GM21360 (cell line): ENCODE results near the gene NCAM1.

Experiments
- ATAC-seq: cut with Tn5 transposase; IDR thresholded peaks from one replicate; pipeline ENCODE4 v1.9.1; 2021; ENCODE audit warnings: mild to moderate bottlenecking, moderate library complexity; ENCODE audit not compliant: unreplicated experiment

Gene NCAM1

GRCh38 chr11:113197446-113197845, 236.2 kb downstream of the NCAM1 start:
- no peak for ATAC-seq

DNA sequence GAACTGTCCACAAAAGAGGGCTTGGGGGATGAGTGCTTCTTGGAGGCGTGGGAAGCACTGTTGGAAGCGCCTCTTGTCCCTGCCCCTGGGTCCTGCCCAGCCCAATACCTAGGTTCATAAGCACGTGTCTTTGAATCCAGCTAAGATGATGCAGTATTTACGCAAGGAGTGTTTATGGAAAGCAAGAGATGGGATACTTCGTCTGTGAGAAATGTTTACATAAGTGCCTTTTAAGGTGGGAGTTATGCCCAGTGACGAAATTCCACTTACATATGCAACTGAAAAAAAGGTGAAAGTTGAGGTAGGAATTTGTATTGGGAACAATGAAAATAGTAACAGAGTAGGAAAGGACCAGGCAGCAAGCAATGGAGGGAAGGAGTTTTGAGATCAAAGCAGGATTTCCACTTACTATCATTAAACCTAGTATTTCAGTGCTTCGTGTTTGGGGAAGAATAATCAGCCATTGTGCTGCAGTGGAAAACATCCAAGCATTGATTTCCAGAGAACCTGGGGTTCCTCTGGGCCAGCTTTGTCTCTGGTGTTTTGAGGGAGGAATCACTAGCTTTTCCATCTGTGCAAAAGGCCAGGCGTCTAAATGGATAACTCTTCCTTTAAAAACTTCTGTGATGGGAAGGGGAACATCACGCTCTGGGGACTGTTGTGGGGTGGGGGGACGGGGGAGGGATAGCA, 237.9 kb downstream of the NCAM1 start:
- ATAC-seq = no peak

DNA sequence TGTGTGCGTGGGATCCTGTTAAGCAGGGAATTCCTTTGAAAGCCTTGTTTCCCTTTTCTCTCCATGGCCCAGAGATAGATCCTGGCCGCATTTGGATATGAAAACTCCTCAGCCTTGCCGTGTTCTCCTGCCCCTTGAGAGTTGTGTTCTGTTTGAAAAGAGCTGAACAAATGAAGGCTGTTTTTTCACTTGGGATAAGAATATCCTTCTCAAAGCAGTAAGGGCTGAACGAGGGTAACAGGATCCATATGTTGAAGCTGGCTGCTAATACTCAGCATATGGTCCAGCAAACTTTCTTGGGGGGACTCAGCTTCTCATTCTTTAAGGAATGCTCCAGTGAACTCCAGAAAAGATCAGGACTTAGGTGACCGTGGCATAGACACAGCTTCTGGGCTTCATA, 238.6 kb downstream of the NCAM1 start:
- ATAC-seq = no peak

DNA sequence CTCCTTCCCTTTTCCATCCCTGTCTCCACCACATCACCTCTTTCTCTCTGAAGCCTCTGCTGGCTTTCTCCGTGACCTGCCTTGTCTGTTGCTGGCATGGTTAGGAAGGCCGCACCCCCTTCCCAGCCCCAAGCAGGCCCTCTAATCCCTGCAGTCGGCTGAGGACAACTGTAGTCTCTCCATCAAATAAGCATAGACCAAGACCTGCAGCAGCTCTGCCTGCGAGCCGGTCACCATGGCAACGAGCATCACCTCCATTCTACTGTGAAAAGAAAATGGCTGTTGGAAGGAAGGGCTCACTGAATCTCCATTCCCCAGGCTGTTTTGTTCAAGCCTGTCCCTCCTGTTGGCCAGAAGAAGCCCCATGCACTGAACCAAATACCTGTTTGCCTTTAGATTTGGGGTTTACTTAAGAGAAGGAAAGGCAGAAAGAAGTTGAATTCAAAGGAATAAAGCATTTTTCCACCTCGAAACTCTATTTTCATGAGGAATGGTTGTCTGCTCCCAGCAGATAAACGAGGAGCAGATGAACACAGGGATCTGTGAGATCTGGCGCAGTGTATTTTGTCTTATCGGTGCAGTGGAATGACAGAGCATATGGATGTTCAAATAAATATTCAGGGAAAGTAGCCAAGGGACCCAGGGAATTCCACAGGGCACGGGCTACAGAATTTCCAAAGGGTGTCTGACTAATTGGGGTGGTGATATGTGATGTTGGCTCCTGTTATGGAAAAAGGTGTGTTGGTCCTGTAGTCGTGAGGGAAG, 240.0 kb downstream of the NCAM1 start:
- ATAC-seq = no peak

DNA sequence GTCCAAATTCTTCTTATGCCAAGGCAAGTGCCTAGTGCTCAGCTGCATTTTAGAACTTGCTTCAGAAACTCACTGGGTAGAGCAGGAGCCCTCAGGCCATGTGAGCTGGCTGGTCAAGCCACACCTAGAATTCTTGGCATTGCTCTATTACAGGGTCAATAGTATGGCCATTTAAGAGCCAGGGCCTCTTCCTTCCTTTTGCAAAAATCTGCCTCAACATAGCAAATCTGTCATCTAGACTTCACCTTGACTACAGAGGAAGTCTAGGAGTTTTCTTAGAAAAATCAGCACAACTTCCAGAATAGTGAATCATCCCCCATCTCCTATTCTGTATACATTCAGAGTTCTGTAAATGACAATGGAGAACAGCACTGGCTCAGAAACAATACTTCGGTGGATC, 241.2 kb downstream of the NCAM1 start:
- ATAC-seq = no peak

GRCh38 chr11:113203141-113203753, 242.0 kb downstream of the NCAM1 start:
- ATAC-seq = no peak

GRCh38 chr11:113204280-113204679, 243.1 kb downstream of the NCAM1 start:
- no peak for ATAC-seq

- ATAC-seq = no peak
These were observed 252.3 kb downstream of the NCAM1 start for GRCh38 chr11:113213549-113213948.

DNA sequence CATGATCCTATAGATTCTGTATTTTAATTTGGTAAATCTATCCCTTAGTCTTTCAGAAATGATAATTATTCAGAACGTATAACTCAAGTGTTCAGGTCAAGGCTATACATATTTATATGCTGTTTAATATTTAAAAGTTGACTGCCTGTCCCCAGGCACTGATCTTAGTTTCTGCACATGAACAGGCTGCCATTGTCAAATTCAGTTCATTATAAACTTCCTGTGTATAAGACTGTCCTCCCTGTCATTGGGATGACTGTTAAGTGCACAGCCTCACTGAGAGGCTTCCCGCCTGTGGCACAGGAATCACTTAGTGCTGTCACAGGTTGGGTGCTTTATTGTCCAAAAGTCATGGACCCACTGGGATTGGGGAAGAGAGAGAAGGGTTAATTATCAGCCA, 261.0 kb downstream of the NCAM1 start:
- ATAC-seq = no peak

- ATAC-seq = no peak
These were observed 273.7 kb downstream of the NCAM1 start for GRCh38 chr11:113234888-113235287.

DNA sequence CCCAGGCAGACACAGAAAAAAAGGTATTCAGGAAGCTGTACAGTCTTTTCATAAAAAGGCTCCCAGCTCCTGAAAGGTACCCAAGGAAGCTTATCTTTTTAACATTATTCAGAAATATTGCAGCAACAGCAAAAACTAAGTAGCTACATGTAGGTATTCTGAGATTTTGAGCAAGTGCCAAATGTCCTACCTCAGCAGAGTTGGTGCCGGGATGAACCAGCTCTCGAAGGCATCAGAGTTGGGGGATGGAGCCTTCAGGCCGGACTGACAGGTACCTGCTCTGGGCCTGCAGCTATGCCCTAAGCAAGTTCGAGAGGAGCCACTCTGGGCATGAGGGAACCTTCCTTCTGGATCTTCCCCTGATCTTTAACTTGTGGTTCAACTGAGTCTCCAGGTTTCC, 276.0 kb downstream of the NCAM1 start:
- no peak for ATAC-seq

DNA sequence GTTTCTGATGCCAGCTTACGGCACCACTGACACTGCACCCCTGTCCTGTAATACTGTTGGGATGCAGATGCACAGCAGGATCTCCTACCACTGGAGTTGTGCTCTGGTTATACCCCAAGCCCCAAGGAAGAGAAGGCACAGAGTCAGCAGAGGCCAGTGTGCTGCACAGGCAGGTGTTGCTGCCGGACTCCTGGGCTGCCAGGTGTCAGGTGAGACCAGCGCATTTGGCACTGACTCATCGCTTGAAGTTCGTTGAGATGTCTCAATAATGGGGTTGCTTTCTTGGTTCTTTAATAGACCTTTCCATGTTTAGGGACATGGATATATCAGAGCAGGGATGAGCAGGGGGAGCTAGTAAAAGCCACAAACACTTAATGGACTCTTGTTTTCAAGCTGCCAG, 277.5 kb downstream of the NCAM1 start:
- no peak for ATAC-seq

DNA sequence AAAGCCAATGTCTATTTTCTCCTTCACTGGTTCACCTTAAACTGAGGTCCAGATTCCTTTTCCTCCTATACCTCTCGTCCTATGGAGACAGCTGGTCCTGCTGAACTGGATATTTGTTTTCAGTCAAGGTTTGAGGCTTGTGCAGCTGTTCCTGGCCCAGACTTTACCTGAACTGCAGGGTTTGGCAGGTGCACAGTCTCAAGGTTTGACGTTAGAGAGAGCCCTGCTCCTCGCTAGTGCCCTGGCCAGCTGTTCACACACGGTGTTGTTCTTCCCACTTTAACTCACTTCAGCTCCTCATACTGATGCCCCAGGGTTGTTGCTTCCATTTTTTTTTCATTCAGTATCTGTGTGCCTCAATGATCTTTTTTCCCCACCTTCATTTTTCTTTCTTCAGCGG, 279.2 kb downstream of the NCAM1 start:
- ATAC-seq = no peak

GRCh38 chr11:113240790-113241635, 279.8 kb downstream of the NCAM1 start:
- ATAC-seq = no peak

DNA sequence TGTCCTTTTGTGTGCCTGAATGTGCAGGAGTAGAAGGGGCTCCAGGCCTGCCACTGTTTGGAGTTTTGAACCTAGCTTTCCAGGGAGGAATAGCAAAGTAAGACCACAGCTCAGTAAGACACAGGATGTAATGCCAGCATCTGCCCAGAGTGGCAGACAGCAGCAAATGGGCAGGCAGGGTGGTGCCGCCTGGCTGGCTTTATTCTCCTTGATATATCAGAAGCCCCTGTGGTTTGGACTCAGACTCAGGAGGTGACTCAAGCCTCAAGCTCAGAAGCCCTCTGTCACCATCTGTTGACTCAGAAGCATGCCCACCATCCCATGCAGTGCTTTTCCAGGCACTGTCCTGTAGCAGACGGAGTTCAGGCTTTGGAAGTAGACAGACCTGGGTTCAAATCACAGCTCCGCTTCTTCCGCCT, 280.4 kb downstream of the NCAM1 start:
- ATAC-seq = no peak

DNA sequence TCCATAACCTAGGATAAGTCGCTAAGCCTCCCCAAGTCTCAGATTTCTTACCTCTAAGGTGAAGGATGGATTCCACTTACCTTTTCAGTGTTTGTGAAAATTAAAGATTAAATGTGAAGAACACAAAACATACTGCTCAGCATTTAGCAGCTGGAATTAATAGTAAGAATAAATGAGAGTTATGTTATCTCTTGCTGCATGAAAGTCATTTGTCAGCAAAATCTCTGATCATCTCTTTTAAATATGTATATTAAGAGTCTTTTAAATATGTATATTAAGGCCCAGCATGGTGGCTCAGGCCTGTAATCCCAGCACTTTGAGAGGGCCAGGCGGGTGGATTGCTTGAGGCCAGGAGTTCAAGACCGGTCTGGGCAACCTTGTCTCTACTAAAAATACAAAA, 280.8 kb downstream of the NCAM1 start:
- ATAC-seq = no peak

DNA sequence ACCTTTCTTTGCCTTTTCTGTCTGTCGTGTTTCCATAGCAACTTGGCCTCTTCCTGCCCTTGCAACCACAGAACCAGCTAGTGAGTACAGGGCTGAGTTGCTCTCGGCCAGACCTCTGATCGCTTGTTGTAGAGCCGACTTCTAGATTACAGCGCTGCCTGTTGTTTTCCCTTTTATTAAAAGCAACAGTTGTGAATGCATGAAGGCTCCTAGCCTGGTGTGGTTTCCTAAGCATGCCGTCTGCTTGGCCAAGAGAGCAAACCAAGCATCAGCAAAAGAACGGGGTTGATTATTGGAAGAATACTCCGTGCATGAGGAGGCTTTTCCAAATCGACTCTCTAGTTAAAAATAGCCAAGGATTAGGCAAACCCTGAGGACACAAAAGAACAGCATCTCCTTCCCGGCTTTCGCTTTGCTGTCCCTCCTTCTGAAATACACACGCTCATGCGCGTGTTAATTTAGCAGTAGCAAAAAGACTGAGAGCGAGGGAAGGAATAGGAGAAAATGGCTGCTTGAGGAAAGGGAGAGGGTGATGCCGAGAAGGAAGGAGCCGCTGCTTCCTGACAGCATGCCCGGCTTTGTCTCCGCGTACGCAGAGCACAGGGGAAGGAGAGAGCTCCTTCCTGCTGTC, 281.7 kb downstream of the NCAM1 start:
- ATAC-seq = no peak

DNA sequence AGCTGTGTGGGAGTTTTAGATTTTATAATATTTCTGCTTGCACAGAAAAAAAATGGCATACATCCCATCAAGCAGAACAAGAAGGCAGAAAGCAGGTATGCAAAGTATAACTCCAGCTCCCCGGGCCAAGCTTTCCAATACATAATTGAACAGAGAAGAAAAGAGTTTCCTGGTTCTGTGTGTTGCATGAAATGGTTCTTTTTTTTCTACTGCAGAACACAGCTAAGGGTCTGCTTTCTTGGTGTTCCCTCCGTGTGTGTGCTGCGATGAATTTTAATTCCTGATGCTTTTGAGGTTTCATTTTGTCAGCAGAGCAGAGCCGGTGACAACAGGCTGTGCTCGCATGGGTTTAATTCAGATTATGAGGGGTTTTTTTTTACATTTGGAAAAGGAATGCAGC, 282.5 kb downstream of the NCAM1 start:
- ATAC-seq = no peak

- ATAC-seq = no peak
These were observed 284.0 kb downstream of the NCAM1 start for GRCh38 chr11:113245216-113245615.

DNA sequence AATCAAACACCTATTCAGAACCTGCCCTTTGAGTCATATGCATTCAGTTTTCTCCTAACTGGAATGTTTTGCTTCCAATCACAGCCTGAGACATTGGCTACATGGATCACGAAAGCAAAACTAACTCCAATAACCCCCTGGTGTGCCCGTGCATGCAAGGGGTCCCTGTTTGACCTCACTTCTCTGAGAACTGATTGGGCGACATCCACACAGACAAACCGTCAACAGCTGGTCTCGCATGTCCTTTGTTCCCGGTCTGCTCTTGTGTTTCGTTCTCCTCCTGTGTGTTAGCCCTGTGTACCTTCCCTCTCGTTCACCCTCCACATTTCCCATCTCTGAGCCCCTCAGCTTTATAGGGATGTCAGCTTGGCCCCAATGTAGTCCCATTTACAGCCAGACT, 286.0 kb downstream of the NCAM1 start:
- ATAC-seq = no peak

DNA sequence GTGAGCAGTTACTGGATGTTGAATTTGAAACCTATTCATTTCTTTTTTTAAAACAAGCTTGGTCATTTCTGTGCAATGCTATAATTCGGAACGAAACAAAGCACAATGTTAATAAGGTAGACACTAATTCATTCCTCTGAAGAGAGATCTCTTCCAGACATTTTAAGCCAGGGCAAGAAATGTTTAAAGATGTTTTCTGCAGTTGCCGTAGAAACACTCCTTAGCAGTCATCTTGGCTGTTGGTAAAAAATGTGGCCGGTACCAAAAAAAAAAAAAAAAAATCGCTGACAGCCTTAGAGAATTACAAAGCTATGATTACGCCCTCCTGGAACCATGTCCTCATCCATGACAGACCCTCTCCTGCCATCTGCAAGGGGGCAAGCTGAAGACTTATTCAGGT, 286.7 kb downstream of the NCAM1 start:
- ATAC-seq = no peak
